Measurements from ENCODE around the gene RUVBL2.

GRCh38 chr19:48986211-48986610, 7.5 kb upstream of the RUVBL2 start:
- TF ChIP-seq TAF1 (IDR thresholded peaks at IDR 0.05; ENCODE audit: low read depth) (no peak), MAX (IDR thresholded peaks at IDR 0.05) (no peak), CREB1 (IDR thresholded peaks at IDR 0.05; ENCODE audit: low read depth) (no peak), FOXM1 (IDR thresholded peaks at IDR 0.05; ENCODE audit: borderline replicate concordance, low read depth) (no peak), REST (IDR thresholded peaks at IDR 0.05; ENCODE audit: low read depth) (no peak), YY1 (IDR thresholded peaks at IDR 0.05; ENCODE audit: low read depth) (no peak), CEBPB (IDR thresholded peaks at IDR 0.05) (no peak), EP300 (IDR thresholded peaks at IDR 0.05; ENCODE audit: borderline replicate concordance) (no peak)

Data from Ishikawa (cell line).